Esophagus mucosa (tissue), 1 donor: ENCODE data around the gene BTG4. TPM values are rescaled to one million over a fixed set of nuclear protein-coding genes. Genes with fewer than 3 reads are reported as not detected.

ENCODE experiments used
- ATAC-seq: fragments of 200-7000 bp; cut with Tn5 transposase; one replicate; pipeline ENCODE4 v1.9.1; 2020
- total RNA-seq: library from RNA; stranded (reverse); gene quantifications from one replicate; pipeline ENCODE4 v1.2.4, GENCODE V29; 2023
- donor health status: DM: yes; HTN: yes; CAD: no.

The BTG4 gene
- total RNA-seq, 1 donor from 2014 or later = not detected

DNA sequence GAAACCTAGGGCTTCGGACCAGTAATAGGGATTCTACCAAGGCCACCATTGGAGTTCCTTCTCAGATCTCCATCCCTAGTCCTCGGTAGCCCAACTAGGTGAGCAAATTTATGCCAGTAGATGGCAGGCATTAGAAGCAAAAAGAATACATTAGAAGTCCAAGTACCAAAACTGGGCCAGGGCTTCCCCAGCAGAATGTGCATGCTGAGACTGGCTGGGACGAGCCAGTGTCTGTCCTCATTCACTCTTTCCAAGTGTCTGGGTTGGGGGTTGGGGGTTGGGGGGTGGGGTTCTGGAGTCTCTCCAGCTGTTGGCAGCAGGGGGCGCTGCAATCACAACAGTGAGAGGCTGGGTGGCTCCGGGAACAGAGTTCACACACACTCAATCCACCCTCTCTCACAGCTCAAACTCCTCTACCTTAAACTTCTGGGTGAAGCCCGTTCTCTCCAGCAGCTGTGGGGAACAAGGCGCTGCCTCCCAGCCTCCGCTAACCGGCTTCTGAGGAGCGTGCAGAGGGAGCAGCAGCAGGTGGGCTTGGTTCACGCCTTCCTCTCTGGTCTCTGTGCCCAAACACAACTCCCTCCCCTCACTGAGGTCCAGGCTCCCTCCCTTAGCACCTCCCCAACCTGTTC, 57.5 kb downstream of the BTG4 start:
- peak; percentile 69 for ATAC-seq

DNA sequence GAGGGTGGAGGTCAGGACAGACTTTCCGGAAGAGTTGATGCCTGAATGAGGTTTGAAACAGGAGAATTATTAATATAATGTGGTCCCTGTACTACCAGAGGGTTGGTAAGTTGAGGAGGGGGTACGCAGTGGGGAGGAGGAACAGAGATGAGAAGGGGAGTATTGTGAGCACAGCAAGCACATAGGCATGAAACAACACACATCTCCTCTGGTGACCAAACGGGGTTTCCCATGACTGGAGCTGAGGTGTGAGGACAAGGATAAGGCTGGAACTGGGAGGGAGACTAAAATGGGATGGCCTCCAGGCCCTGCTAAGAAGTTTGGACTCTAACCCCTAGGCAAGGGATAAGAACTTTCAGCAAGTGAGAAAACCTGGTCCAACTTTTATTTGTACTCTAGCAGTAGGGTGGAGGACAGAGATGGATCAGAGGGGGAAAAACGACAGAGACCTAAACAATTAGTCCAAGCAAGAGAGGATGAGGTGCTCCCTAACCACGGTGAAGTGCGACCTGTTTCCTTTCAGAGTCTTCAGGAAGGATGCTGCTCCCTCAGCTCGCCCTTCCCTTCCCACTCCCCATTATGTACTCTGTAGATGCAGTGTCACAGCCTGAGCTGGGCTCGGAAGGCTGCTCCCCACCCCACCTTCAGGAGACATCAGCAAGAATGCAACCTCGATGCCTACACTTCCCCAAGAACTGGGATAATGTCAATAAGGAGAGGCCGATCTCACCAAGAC, 59.2 kb downstream of the BTG4 start:
- ATAC-seq = no peak

- ATAC-seq = no peak
Observed at GRCh38 chr11:111452146-111452545, 60.0 kb downstream of the BTG4 start.

DNA sequence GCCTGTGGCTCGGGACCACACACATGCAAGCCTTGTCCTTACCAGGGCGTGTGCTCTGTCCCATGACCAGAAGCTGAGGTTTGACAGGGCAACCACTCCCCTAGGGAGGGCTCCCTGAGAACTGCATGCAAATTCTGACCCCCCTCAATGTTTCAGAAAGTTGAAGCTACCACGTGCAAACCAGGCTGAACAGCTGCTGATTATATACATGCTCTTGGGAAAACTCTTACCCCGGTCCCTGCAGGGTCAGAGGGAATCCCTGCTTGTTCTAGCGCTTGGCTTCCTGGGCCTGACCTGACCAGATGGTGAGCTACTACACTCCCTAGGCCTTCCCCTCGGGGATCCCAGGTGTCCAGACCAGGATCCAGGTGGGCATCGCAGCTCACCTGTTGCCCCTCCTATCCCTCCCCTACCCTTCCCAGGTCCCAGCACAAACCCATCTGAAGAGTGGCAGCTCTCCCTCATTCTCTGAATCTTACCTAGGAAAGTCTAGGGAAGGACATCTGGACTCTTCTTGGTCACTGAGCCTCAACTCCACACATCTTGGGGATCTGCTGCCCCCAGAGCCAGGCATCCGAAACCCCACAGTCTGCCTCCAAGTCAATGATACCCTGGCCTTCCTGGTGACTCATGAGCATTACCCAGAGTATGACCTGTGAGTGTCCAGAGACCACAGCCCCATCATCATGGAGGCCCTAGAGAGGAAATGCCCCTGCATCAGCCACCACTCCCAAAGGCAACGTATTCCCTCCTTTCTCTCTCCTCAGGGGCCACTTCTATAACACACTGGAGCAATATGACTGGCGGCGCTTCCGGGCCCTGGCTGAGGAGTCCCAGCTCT, 61.5 kb downstream of the BTG4 start:
- ATAC-seq = no peak

GRCh38 chr11:111449696-111450479, 62.3 kb downstream of the BTG4 start:
- ATAC-seq = no peak

GRCh38 chr11:111448831-111449557, 63.2 kb downstream of the BTG4 start:
- no peak for ATAC-seq

DNA sequence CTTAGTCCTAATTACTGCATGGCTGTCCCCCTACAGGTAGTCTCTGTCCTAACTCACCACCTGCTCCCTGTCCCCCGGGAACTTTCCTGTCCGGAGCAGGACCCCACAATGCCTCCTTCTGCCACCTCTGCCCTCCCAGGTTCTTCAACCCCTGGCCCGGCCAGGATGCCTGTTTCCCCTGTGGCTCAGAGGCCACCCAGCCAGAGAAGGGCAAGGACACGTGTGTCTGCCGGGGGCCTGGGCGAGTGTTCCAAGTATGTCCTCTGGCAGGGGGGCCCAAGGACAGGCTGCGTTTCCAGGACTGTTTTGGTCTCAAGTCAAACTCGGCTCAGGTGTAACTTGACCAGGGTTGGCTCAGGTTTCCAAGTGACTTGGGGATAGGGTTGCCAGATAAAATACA, 63.8 kb downstream of the BTG4 start:
- ATAC-seq = no peak

- ATAC-seq = no peak
Observed at GRCh38 chr11:111447931-111448330, 64.3 kb downstream of the BTG4 start.

- no peak for ATAC-seq
Observed at GRCh38 chr11:111447112-111447471, 65.1 kb downstream of the BTG4 start.

DNA sequence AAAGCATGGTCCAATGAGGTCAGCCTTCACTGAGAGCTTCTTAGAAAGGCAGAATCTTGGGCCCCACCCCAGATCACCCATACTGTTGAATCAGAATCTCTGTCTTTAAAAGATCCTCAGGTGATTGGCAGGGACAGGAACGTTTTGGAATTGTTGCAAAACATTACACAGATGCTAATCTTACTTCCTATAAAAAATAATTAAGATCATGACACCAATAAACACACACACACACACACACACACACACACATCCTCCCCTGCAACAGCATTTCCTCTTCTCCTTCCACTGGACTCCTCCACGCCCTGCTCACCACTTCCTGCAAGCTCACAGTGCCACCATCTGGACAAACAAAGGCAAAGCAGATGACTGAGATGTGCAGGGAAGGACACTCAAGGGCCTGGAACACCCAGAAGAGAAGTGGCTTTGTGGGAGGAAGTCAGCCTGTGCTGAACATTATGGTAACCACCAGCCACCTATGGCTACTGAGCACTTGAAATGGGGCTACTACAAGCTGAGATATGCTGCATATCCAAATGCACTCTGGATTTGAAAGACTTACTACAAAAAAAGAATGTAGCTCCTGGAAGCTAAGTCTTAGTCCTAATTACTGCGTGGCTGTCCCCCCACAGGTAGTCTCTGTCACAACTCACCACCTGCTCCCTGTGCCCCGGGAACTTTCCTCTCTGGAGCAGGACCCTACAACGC, 65.6 kb downstream of the BTG4 start:
- ATAC-seq = peak; percentile 95

- no peak for ATAC-seq
Observed at GRCh38 chr11:111445586-111445985, 66.6 kb downstream of the BTG4 start.

Other genes starting within 250 kb of the BTG4 start
- 3.8 TPM for gene POU2AF3, start 213.8 kb downstream of the BTG4 start, total RNA-seq
- 2.6 TPM for gene POU2AF1, start 133.1 kb downstream of the BTG4 start, total RNA-seq
- not detected for gene HOATZ, start 2.4 kb upstream of the BTG4 start, total RNA-seq
- 1.9 TPM for gene LAYN, start 28.3 kb upstream of the BTG4 start, total RNA-seq
- 6.8 TPM for gene SIK2, start 90.1 kb upstream of the BTG4 start, total RNA-seq